DMS79 treated with DMSO at 0.1 percent for 48 hours (cell line): ENCODE data around the gene EDNRA.
A peak's percentile ranks its signal among the peaks of the same experiment; 100 is the strongest.

Source experiments
- DNase-seq: peaks from one replicate; lab custom pipeline; 2025; lab: John Stamatoyannopoulos, UW

EDNRA gene

GRCh38 chr4:147498031-147498660, 17.2 kb downstream of the EDNRA start:
- no peak for DNase-seq

DNA sequence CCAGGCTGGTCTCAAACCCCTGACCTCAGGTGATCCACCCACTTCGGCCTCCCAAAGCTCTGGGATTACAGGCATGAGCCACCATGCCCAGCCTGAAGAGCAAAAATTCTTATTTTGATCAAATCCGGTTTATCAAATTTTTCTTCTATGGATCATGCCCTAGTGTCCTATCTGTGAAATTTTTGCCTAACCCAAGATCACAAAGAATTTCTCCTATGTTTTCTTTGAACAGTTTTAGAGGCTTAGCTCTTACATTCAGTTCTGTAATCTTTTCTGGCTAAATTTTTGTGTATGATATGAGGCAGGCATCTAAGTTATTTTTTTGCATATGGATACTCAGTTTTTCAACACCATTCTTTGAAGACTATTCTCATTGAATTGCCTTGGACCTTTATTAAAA, 27.4 kb downstream of the EDNRA start:
- no peak for DNase-seq

DNA sequence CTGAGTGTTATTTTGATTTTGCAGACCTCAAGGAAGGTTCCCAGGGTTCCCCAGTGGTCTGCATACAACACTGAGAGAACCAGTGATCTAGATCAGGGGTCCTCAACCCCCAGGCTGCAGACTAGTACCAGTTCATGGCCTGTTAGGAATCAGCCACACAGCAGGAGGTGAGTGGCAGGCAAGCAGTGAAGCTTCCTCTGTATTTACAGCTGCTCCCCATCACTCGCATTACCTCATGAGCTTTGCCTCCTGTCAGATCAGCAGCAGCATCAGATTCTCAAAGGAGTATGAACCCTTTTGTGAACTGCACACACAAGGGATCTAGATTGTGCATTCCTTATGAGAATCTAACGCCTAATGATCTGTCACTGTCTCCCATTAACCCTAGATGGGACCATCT, 28.5 kb downstream of the EDNRA start:
- DNase-seq = no peak

DNA sequence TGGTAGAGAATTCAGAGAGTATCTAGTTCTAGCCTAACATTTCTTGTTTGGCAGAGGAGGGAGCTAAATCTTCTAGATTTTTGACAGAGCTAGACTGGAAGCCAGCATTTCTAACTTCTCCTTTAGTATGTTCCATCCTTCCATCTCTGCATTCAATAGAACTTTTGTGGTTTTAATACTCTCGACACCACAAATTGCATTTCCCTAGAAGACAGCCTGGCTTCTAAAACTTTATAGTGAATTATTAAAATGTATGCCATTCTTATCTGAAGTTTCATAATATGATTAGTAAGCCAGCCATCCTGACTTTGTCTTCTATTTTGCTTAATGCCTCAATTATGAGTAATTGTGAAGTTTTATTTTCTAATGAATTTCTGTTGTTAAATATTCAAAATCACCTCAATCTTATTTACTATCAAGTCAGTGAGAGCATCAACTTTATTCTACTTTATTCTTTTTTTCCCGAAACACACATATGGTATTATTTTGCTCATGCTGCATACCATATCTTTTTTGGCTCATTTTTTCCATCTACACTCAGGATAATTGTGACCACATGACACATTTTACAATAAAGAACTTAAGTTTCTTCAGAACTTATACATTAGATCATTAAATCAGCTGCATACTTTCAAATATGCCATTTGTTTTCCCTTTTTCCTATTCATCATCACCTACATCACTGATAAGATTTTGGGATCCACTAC, 30.2 kb downstream of the EDNRA start:
- no peak for DNase-seq

DNA sequence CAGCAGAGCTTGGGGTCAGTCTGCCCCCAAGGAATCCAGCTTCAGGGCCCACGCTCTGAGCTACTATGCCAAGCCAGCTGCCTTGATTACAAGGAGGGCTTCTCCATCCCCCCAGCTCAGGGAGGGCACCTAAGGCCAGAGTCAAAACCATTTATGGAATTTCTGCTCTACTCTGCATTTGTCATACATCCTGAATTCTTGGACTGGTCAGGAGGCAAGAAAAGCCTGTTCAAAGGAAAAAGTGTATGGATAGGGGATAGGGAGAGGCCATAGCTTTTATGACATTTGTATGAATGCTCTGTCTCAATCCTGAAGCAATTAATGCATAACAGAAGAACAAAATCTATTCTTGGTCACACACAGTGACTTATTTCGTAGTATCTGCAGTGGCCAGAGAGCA, 32.2 kb downstream of the EDNRA start:
- no peak for DNase-seq

DNA sequence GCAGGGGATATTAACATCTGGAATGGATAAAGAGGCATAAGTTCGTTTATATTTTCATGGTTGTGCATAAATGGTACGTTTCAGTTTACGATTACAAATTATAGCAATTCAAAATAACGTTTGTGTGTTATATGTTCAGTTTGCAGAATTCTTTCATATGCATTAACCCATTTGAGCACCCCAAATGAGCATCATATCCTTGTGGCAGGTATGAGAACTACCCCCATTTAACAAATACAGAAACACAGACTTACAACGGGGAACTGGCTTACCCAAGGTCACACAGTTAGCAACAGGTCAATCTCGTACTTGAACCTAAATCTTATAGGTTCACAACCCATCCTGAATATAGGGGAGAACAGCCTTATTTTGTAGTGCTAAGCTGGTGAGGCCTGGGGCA, 33.1 kb downstream of the EDNRA start:
- DNase-seq = no peak

GRCh38 chr4:147515220-147515936, 34.5 kb downstream of the EDNRA start:
- no peak for DNase-seq

DNA sequence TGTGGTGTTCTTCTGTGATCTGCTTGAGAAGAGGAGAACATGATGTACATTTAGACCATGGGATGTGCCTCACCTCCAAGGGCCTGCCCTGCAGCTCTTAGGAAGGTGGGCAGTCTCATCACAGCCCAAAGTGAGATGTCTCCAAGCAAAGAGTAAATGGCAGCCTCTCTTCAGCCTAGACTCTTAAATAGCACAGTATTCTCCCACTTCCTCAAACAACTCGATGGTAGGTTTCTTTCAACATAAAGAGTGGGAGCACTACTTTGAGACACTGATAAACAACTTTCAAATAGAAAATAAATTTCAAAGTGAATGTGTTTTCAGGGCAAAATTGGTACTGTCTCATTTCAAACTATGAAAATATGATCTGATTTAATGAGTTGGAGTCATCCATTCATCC, 35.2 kb downstream of the EDNRA start:
- DNase-seq = no peak

- no peak for DNase-seq
Measured at GRCh38 chr4:147518086-147518485, 37.2 kb downstream of the EDNRA start.

DNA sequence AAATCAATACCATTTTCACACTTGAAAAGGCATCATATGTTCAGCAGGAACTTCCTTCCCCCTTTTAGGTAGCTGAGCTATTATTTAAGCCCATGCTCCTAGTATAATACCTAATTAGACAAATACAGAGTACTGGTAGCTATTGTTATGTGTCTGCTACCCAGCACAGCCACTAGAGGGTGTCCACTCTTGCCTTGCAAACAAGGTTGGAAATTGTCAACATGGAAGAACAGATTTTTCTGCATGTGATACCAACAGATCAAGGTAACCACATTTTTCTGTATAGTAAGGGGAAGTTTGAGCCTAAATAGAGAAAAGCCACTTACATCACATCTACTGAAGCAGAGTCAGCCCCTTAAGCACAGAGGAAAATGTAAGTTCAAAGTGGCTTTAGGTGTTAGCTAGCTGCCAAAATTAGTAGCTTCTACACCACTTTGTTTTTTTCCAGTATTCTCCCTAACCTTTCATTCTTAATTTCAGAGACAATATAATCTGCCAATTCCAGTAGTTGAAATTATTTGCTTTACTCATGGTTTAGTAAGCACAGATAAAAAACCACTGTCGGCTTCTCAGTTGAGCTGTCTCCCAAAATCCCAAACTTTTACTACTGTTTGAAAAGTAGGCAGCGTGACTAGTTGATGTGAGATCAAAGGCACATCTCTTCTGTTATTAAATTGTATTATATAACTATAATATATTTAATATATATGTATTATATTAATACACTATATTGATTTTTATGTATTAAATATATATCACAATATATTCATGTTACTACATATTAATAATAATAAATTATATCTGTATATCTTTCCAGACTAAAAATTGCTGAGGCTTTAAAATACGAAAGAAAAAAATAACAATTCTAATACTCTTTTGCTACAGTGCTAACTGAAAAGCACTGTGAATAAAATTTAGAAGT, 38.2 kb downstream of the EDNRA start:
- peak; percentile 0 for DNase-seq

- no peak for DNase-seq
Measured at GRCh38 chr4:147524601-147525000, 43.7 kb downstream of the EDNRA start.

DNA sequence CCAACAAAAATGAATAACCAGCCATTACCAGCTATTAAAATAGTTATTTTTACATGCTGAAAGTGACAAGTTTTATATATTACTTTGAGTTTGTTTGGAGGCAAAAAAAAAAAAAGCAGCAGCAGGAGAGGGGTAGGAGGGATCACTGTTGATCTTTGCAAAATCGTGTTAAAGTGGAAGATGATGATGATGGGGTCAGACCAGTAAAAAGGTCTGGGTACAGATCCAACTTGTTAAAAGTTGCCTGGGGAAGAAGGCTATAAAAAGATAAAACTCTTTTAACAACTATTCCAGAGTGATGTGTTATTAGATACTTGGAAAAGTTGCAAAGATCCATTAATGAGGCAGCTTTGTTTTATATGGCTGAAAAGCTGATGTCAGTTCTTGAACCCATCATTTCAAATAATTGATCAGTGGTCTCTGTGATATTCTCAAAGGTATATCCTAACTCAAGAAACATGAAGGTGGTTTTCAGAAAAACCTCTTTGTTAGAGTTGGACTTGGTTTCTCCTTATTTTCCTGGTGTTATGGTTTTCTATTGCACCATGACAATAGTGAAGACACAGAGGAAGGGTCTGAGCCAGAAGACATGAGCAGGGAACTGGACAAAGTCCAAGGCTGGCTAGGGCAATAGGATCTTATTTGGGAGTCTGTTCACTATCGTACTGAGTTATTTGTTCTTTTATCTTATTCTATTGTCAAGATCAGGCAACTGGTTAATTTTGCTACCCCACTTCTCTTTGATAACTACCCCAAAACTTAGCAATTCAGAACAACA, 44.8 kb downstream of the EDNRA start:
- no peak for DNase-seq

- no peak for DNase-seq
Measured at GRCh38 chr4:147526272-147526654, 45.4 kb downstream of the EDNRA start.

DNA sequence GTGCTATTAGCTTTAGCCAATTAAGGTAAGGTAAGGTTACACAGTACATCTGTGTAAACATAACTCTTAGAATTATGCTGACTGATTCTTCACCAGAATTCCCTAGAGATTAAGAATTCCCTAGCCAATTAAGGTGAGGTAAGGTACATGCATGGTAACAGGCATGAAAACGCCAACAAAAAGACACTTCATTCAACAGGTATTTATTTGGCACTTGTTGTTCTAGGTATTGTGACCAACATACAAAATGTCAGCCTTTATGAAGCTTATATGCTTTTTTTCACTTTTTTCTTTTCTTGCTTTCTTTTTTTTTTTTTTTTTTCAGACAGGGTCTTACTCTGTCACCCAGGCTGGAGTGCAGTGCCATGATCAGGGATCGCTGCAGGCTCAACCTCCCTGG, 47.2 kb downstream of the EDNRA start:
- no peak for DNase-seq

DNA sequence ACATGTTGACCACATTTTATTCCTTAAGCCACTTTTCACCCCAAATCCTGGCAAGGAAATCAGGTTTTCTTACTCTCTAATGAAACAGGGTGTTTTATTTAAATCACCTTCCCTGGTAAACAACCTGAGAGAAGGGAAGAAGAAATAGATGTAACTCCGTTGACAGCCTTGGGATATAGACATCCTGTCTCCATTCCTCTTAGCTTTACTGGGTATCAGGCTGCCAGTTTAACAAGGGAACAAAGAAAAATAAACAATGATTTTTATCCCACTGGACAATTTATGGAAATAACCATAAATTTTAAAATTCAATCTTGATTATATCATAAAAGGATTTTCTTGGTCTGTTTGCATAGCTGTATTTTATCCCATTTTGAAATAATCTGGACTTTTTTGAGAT, 49.2 kb downstream of the EDNRA start:
- DNase-seq = no peak

GRCh38 chr4:147530723-147531122, 49.8 kb downstream of the EDNRA start:
- no peak for DNase-seq

GRCh38 chr4:147532896-147533295, 52.0 kb downstream of the EDNRA start:
- no peak for DNase-seq

DNA sequence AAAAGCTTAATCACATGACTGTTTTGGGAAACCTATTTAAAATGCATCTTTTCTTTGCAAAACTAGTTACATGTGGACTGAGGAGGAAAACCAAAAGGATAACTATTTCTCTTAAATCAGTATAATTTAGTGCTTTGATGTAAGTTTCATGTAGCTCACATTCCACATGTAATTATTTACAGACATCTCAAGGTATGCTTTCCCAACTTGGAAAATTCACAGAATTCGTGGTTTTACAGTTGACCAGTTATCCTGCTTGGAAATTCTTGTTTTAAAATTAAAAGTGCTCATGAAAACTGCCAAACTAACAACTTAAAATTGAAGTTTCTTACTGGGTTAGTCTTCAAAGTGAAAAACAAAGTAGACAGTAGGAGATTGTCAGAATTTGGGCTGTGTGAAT, 52.4 kb downstream of the EDNRA start:
- DNase-seq = no peak

DNA sequence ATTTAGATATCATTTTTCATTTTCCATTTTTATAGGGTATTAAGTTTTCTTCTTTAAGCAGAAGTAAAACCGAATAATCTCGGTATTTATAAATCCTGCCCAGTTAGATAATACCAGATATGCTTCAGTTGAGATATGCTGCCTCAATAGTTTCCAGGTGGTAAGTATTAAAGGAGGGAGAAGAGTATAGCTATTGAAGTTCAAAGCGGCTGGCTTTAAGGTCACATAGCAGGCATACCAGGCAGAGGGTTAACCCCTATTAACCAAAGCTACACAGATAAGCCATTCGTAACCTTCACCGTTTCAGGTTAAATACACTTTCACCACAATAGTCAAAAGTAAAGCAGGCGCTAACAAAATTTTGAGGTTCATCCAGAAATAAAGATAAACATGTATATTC, 54.2 kb downstream of the EDNRA start:
- DNase-seq = no peak

- no peak for DNase-seq
Measured at GRCh38 chr4:147538711-147539110, 57.8 kb downstream of the EDNRA start.

GRCh38 chr4:147539959-147540358, 59.1 kb downstream of the EDNRA start:
- no peak for DNase-seq
